ELR (cell line): ENCODE results near the gene GUK1.
A peak's percentile ranks its signal among the peaks of the same experiment; 100 is the strongest.
"Not testable (repeated sequence)": the region's sequence is repeated elsewhere in the genome, so short reads cannot be mapped to it uniquely, and the experiment has no call there.

Source experiments
- DNase-seq: peaks from one replicate; pipeline ENCODE4 v3.0.0-alpha.2; 2015; ENCODE audit warnings: low read depth

The GUK1 gene

DNA sequence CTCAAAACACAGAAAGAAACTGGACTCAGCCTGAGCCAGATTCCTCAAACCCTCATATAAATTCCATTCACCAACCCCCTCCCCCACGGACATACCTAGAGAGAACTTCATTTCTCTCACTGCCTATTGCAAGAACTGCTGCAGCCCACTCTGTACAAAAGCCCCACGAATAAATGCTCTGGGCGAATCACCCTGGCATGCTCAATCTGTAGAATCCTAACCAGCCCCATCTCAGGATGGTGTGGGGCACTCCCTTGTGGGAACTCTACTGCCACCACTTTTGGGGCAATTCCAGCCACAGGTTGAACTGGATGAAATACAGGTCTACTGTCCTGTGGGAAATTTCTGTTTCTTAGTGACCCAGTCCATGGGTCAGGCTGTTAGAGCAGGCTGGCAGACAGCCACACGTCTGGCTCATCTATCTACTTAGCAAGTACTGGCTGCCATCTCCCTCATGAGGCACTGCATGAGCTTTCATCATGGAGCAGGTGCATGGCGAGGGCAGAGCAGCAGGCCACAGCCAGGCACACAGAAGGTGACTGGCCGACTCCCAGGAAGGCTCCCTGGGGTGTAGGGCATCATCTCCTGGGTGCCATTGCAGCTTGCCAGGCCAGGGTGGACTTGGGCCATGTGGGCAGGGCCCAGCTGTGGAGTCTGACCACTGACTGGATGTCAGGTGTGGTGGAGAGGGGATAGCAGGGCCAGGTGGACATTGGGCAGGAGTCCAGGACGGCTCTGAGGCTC, 35.4 kb upstream of the GUK1 start:
- no peak for DNase-seq

DNA sequence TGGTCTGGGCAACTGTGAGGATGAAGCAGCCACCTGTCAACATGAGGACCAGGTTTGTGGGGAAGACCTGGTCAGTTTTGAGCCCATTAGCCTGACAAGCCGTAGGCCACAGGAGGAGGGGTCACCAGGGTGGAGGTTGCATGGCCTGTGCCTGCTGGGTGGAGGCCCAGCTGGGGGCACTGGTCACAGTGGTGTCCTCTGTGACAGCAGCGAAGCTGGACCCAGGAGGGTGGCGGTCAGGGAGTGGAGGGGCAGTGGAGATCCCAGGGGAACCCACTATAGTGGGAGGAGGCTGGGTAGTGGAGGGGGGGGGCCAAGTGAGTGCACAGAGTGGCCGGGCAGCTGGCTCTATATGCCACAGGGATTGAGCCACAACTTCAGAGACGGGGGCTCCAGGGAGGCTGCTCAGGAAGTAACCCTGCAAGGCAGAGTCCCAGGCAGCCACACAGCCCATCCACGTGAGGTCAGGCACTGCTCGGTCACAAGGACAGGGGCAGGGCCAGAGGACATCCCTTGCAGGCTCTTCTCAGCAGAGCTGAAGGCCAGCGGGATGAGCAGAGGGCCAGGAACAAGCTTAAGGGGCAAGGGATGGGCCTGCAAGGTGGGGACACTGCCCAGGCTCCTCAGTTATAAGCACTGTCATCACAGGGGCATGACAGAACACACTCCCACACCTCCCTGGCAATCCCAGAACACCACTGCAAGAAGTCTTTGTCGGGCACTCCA, 34.6 kb upstream of the GUK1 start:
- DNase-seq = no peak

DNA sequence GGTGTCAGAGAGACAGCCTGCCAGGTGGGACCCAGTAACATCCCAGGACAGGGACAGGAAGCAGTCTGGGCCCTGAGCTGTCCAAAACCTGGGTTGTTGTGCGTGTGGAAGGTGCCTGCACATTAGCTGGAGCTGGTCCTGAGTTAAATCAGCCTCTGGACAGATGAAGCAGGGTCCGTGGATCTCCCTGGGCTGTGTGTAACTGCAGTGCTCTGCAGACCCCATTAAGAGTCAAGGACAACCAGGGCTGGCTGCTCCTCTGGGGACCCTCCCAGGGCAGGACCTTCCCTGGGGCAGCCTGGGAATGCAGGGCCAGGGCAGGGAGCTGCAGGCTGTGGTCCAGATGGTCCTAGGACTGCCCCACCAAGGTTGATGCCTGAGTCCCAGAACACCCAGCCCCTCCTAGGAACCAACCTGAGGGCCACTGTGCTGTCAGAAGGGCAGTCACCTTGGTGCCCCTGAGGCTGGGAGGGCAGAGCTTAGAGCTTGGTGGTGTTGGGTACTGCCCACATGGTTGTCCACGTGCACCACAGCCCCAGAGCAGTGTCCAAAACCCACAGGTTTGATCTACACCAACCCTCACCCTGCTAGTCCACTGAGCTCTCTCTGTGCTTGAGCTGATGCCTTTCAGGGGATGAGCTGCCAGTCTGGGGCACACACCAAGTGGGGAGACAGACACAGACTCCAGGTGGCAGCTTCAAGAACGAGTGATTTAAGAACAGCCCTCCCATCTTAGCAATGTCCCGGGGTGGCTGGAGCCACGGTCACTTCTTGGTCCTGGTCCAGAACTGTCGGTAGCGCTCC, 33.9 kb upstream of the GUK1 start:
- DNase-seq = no peak

DNA sequence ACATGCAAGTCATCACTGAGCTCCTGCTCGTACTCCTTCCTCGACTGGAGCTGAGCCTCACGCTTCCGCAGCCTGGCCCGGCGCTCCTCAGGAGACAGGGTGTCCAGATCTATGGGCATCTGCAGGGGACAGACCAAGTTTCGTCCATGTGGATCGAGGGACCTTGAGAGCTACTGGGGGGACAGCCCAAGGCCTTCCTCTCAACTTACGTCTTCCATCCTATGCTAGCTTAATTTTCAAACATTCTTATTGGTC, 33.4 kb upstream of the GUK1 start:
- no peak for DNase-seq

DNA sequence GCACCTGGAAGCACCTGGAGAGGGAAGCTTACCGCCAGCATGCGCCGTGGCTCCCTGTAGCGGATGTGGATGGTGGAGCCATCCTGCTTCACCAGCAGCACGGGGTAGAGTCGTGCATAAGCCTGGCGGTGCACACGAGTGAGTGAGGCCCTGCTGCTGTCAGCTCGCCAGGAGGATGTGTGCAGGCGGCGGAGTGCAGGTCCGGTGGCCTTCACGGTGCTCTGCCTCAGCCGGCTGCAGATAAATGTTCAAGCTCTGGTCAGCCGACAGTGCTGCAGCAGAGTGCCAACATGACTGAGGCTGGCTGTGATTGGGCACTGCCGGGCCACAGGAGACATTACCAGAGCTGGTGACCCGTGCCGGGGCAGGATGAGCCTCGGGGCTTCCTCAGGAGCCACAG, 32.4 kb upstream of the GUK1 start:
- DNase-seq = no peak

DNA sequence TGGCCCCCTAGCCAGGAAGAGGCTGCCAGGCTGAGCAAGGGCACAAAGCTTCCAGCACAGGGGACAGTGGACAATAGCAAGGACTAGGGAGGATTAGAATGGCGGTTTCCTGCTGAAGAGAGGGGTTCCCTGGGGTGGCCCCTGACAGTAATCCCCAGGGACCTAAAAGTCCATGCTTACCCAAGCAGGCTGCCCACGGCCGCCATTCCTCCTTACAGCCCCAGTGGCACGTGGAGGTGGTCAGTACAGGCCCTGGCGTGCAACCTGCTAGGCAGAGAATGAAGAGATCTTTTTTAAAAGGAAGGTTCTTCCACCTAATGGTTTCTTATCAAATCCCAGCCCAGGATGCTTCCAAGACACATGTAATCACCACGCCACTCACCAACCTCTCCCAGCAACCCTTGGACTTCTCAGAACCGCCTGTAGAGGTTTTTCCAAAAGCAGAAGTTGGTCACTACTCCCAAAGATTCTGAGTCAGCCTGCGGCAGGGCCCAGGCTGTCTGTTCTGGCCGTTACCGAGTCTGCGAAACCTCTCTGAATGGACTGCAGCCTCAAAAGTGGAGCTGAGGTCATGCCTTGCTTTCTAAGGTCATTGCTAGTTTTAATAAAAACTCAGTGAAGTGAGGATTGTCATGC, 31.9 kb upstream of the GUK1 start:
- no peak for DNase-seq

DNA sequence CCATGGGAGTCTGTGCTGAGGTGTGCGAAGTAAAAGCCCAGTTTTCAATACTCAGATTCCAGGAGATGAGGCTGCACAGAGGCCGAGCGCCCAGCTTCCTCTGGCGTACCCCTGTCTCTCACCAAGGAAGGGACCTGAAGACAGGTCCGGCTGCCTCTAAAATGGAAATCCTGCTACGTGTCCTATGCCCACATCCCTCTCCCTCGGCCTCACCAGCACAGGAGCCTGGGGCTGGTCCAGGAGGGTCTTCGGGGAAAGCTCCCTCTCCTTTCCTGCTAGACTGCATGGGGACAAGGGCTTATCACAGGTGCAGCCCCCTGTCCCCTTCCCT, 31.4 kb upstream of the GUK1 start:
- DNase-seq = no peak

DNA sequence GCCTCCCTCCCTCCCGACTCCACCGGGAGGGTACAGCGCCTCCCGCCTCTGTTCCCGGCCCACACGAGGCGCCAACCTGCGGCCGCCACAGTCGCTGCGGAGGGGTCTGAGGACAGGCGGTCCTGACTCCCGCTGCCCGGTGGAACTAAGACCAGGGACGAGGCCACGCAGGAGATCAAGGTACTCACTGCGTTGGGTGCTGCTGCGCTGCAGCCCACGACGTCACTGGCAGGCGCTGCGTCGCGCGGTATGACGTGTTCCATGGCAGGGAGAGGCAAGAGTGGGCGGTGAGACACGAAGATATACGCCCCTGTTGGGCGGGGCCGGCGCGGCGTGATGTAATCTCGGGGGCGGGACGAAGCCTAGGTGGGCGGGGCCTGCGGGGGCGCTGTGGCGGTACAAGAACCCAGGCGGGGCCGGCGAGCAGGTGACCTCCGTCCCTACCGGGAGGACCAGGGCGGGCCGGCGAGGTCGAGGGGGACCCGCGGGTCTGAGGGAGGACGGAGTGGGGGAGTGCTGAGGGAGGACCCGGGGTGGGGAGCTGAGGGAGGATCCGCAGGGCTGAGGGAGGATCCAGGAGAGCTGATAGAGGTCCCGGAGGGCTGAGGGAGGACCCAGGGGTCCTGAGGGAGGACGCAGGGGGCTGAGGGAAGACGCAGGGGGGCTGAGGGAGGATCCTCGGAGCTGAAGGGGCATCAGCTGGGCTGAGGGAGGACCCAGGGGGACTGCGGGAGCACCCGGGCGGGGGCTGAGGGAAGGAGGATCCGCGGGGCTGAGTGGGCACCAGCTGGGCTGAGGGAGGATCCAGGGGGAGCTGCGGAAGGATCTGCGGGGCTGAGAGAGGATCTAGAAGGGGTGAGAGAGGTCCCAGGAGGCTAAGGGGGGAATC, 30.8 kb upstream of the GUK1 start, which contains the start of gene MRPL55:
Gene MRPL55 (minus strand): TSS at position 227 of the 889 bp plus-strand sequence. CDS start 1,039 bp downstream, outside the sequence.
- DNase-seq = peak; percentile 96

DNA sequence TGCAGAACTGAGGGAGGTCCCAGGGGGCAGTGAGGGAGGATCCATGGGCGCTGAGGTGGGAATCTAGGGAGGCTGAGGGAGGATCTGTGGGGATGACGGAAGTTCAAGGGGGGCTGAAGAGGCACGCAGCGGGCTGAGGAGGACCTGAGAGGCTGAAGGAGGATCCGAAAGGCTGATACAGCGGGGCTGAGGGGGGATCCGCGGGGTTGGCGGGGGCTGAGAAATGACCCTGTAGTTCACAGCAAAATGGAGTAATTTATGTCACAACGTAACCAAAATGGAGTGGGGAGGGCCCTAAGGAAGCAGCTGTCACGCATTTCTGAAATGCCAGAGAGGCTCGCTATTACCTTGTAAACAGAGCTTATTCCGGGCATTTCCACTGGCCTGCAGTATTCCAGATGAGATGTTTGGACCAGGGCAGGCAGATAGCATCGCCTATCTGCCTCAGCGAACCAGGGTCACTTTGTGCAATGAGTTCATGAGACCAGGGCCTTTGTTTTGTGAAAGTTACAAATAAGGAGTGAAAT, 30.1 kb upstream of the GUK1 start:
- peak; percentile 43 for DNase-seq

DNA sequence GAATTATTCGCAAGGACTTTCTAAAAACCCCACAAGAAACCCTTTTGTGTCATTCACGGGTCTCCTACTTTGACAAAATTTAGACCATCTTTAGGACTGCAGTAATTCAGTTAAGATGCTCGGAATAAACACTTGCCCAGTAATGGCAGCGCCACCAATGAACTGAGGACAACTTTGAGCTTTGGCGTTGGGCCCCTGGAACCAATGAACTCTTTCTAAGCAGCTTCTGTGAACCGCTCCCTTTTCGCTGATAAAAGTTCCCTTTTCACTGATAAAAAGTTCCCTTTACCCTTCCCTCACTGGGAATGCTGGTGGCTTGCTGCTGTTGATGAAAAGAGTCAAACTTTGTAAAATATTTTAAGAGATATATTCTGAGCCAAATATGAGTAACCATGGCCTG, 29.5 kb upstream of the GUK1 start:
- DNase-seq = no peak

DNA sequence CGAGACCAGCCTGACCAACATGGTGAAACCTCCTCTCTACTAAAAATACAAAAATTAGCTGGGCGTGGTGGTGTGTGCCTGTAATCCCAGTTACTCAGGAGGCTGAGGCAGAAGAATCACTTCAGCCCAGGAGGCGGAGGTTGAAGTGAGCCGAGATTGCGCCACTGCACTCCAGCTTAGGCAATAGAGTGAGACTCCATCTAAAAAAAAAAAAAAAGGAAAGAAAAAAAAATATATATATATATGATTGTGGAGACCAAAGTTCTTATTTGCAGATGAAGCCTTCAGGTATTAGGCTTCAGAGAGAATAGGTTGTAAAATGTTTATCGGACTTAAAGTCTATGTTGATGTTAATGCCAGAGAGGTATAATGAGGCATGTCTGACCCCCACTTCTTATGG, 28.8 kb upstream of the GUK1 start:
- DNase-seq = not testable (repeated sequence)

DNA sequence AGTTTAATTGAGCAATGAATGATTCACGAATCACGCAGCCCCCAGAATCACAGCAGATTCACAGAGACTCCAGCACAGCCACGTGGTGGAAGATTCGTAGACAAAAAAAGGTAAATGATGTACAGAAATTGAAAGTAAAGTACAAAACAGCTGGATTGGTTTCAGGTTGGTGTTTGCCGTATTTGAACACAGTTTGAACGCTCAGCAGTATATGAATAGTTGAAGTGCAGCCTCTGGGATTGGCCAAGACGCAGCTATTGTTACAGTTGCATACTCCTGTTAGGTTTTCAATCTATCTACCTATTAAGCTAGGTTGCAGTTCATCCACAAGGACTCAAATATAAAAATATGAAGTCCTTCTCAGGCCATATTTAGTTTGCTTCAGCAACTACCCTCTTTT, 27.9 kb upstream of the GUK1 start:
- no peak for DNase-seq

DNA sequence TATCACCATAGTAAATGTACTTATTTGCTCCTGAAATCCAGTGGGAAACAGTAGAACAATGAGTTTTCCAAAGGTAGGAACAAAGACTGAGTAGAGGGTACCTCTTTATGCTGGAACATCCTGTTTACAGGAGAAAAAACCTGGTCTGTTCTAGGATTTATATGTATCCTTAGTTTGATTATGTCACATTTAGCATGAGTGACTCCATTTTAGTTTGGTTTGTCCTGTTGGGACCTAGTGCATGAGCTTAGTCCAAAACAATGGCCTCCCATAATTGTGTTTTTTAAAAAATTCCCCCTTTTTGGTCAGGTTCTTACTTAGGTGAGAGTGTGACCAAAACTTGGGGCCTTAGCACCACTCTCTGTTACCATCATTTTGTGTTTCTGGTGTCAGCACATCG, 27.5 kb upstream of the GUK1 start:
- no peak for DNase-seq

DNA sequence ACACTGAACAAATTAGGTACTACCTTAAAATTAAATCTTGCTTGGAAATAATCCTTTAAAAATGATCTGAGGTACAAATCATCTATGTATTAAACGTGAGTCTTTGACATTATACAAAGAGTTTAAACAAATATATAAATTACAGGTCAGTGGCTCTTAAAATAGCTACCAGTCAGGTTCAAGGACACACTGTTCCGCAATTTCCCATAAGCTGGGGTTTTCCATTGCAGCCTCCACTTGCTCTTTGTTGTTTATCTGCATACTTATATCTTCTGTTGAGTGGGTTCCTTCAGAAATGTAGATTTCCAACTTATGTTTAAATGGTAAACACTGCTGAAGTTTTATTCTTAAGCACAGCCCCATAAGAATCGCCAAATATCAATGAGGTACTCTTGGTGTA, 25.3 kb upstream of the GUK1 start:
- no peak for DNase-seq

DNA sequence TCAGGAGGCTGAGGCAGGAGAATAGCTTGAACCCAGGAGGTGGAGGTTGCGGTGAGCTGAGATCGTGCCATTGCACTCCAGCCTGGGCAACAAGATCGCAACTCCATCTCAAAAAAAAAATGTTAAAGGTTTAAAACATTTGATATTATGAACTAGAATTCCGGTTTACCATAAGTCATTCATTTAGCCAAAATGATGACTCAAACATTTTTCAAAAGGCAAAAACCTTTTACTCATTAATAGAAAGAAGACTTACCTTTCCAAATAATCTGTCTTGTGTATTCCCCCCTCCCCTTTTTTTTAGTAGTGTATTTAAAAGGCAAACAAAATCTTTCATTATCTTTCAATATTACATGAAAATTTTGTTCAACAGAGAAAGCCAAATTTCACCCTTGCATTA, 22.7 kb upstream of the GUK1 start:
- no peak for DNase-seq

DNA sequence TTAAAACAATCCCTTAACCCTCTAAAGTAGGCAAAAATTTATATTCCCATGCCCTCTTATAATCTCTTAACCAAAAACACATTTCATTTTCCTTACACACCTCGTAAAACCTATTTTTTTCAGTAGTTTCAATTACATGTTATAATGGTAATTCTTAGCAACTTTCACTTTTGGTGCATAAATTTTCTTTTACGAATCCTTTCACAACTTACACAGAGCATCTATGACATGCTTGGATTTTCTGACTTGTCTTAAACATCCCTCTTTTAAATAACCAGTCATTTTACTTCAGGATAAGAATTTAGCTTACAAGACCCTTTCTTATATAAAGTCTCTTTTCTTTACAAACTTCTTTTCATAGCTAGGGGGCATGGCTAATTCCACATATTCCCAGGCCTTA, 22.0 kb upstream of the GUK1 start:
- no peak for DNase-seq

DNA sequence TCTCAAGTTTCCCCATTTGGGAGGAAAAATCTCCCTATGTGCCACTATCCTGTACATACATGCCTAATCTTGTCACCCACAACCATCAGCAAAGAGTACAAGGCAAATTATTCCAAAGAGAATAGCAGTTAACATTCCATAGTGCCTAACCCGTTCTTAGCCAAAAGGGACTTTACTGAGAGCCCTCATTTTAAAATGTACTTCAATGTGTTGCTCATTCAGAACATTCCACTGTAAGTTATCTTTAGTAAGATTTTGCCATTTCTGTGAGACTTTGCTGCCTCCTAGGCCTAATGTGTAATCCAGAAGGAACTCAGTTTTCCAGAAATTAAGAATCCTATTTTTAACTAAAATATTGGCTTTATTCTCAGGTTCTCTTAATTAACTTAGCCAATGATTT, 19.7 kb upstream of the GUK1 start:
- no peak for DNase-seq

DNA sequence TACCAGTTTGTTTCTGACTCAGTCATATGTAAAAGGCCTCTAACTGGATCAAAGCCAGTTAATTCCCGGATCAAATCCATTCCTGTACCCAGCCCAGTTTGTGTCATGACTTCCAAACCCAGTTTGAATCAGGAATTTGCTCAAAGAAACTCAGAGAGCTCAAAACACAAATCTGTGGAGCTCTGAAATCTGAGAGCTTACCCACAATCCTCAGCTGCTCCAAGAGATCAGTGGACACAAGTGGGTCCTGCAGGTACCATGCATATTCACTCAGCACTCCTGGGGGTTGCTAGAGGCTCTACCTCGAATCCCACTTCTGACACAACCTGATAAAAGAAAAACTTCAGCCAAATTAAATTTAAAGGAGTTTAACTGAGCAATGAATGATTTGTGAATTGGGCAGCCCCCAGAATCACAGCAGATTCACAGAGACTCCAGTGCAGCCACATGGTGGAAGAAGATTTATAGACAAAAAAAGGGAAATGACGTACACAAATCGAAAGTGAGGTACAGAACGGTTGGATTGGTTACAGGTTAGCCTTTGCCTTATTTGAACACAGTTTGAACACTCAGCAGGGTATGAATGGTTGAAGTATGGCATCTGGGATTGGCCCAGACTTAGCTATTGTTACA, 19.1 kb upstream of the GUK1 start:
- DNase-seq = no peak

DNA sequence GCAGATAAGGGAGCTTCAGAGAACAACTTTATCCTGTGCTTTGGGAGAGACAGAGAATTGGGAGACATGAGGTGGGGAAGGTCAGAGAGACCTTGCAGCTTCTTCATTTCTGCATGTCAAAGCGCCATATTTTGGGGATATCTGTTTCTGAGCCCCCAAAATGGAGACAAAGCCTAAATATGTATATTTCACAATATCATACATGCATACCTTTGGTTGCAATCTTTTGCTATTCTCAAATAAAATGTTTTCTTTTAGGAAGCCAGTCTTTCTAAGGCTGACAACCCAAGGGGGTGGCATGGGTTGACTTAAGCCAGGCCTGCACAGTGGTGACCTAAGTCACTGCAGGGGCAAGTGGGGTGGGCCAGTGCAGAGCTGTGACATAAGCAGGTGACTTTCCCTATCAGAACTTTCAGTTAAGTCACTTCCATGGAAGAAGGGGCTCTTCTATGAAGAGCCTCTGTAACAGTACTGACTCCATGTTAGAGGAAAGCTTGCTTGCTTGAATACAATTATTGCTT, 17.1 kb upstream of the GUK1 start:
- DNase-seq = no peak

DNA sequence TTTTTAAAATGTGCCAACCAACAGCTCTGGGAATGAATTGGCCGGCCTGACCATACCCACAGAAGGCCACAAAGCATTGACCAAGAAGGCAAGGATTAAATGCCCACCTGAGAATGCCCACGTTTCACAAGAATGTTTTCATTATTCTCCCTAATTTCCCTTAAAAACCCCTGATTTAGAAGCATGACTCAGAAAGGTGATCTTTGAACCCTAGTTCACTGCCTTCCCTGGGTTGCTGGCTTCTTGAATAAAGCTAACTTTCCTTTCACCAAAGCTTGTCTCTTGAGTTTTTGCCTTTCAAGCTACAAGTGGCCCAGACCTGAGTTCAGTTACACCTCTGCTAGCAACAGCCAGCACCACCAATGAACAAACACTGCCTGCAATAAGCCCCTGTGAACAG, 16.6 kb upstream of the GUK1 start:
- DNase-seq = no peak

DNA sequence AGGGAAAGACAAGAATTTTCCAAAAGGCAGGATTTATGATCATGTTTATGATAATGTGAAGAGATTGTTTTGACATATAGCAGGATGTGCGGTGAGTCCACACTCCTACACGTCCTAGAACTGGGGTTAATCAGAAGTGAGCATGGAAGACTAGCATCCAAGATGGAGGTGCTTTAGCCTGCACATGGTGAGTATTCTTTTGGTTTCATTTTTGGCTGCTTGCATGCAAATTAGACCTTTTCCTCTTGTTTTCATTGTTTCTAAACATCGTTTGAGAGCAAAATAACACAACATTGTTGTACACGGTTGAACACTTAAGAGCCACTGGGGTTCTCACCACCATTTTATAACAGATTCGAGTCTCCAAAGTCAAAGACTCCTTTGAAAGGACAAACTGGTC, 14.9 kb upstream of the GUK1 start:
- no peak for DNase-seq
